ENCODE data around the gene SBK2. TPM values are rescaled to one million over a fixed set of nuclear protein-coding genes. Genes with fewer than 3 reads are reported as not detected.

SBK2 gene
- total RNA-seq, 1 experiment from 2014 or later: not detected

- Histone ChIP-seq H3K36me3 (ENCODE audit: control insufficient read depth, insufficient read depth, low read length) (no peaks in the 10 kb centered on the region), H3K4me1 (peaks cover 20% of the 10 kb centered on the region), H3K4me3 (ENCODE audit: low read depth, low read length) (no peak overlapping the region), H3K27me3 (replicated peaks; ENCODE audit: control insufficient read depth, insufficient read depth, low read length) (no peaks in the 10 kb centered on the region), H3K9me3 (no peaks in the 10 kb centered on the region)
- Mint-ChIP-seq H3K36me3 (ENCODE audit: insufficient read depth, unreplicated experiment) (peaks cover 4% of the 10 kb centered on the region), H3K9me3 (ENCODE audit: unreplicated experiment) (peaks cover 18% of the 10 kb centered on the region), H3K27ac (ENCODE audit: unreplicated experiment) (no peak overlapping the region), H3K4me1 (ENCODE audit: low read depth, unreplicated experiment) (peaks cover 13% of the 10 kb centered on the region), H3K27me3 (ENCODE audit: insufficient read depth, unreplicated experiment) (no peaks in the 10 kb centered on the region), H3K4me3 (ENCODE audit: unreplicated experiment) (no peak overlapping the region)
- DNase-seq: no peak
- no peak for TF ChIP-seq CTCF (IDR thresholded peaks at IDR 0.05; ENCODE audit: insufficient read depth in 1 of 2, low read depth in 1 of 2, low read length in 1 of 2, severe bottlenecking in 1 of 2, unreplicated experiment in 1 of 2)
- BruUV-seq (replicated peaks): no TSS peak
- POLR2A ChIA-PET: no interaction called here
- CTCF ChIA-PET: no interaction called here
- intact Hi-C loops (cut with micrococcal nuclease; ENCODE audit: unreplicated experiment): no loop called here
These were observed 4.2 kb upstream of the SBK2 start for GRCh38 chr19:55541091-55541490.

DNA sequence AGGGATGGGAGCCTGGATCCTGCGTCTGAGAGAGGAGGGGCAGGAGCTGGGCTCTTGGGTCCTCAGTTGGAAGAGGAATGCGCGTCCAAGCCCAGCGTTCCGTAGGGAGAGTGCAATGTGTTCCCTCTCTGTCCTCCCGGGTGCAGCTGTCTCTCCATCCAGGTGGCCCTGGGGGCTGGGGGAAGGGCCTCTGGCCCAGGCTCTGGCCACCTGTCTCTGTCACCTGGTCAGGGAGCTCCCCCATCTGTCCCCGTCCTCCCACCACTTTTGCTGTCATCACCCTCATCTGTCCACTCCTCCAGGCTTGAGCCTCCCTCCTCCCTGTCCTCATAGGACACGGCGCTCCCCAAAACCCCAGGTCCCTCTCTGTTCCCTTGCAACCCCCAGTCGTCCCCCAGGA, 3.7 kb upstream of the SBK2 start:
- Histone ChIP-seq H3K9me3 (no peaks in the 10 kb centered on the region), H3K27me3 (replicated peaks; ENCODE audit: control insufficient read depth, insufficient read depth, low read length) (no peaks in the 10 kb centered on the region), H3K4me3 (ENCODE audit: low read depth, low read length) (no peak overlapping the region), H3K36me3 (ENCODE audit: control insufficient read depth, insufficient read depth, low read length) (no peaks in the 10 kb centered on the region), H3K4me1 (peaks cover 16% of the 10 kb centered on the region)
- BruUV-seq (replicated peaks): no TSS peak
- Mint-ChIP-seq H3K36me3 (ENCODE audit: insufficient read depth, unreplicated experiment) (peaks cover 4% of the 10 kb centered on the region), H3K4me3 (ENCODE audit: unreplicated experiment) (no peak overlapping the region), H3K27me3 (ENCODE audit: insufficient read depth, unreplicated experiment) (no peaks in the 10 kb centered on the region), H3K27ac (ENCODE audit: unreplicated experiment) (no peak overlapping the region), H3K4me1 (ENCODE audit: low read depth, unreplicated experiment) (peaks cover 8% of the 10 kb centered on the region), H3K9me3 (ENCODE audit: unreplicated experiment) (peaks cover 18% of the 10 kb centered on the region)
- POLR2A ChIA-PET: no interaction called here
- intact Hi-C loops (cut with micrococcal nuclease; ENCODE audit: unreplicated experiment): no loop called here
- CTCF ChIA-PET: no interaction called here
- DNase-seq: no peak
- TF ChIP-seq CTCF (IDR thresholded peaks at IDR 0.05; ENCODE audit: insufficient read depth in 1 of 2, low read depth in 1 of 2, low read length in 1 of 2, severe bottlenecking in 1 of 2, unreplicated experiment in 1 of 2): no peak

- no TSS peak for BruUV-seq (replicated peaks)
- POLR2A ChIA-PET: no interaction called here
- CTCF ChIA-PET: no interaction called here
- H3K27me3 Mint-ChIP-seq (ENCODE audit: insufficient read depth, unreplicated experiment): no peaks in the 10 kb centered on the region
- no peak for DNase-seq
- TF ChIP-seq CTCF (IDR thresholded peaks at IDR 0.05; ENCODE audit: insufficient read depth in 1 of 2, low read depth in 1 of 2, low read length in 1 of 2, severe bottlenecking in 1 of 2, unreplicated experiment in 1 of 2): no peak
- intact Hi-C loops (cut with micrococcal nuclease; ENCODE audit: unreplicated experiment): no loop called here
- no peaks in the 10 kb centered on the region for H3K9me3 ChIP-seq
- peaks cover 18% of the 10 kb centered on the region for H3K9me3 Mint-ChIP-seq (ENCODE audit: unreplicated experiment)
- H3K36me3 ChIP-seq (ENCODE audit: control insufficient read depth, insufficient read depth, low read length): no peaks in the 10 kb centered on the region
- H3K4me3 ChIP-seq (ENCODE audit: low read depth, low read length): no peak overlapping the region
- no peaks in the 10 kb centered on the region for H3K27me3 ChIP-seq (replicated peaks; ENCODE audit: control insufficient read depth, insufficient read depth, low read length)
- peaks cover 3% of the 10 kb centered on the region for H3K4me1 ChIP-seq
- H3K36me3 Mint-ChIP-seq (ENCODE audit: insufficient read depth, unreplicated experiment): peaks cover 4% of the 10 kb centered on the region
- H3K4me3 Mint-ChIP-seq (ENCODE audit: unreplicated experiment): no peak overlapping the region
- H3K4me1 Mint-ChIP-seq (ENCODE audit: low read depth, unreplicated experiment): no peaks in the 10 kb centered on the region
- no peak overlapping the region for H3K27ac Mint-ChIP-seq (ENCODE audit: unreplicated experiment)
These were observed 2.4 kb upstream of the SBK2 start for GRCh38 chr19:55539090-55539984.
